CD4-positive, CD25-positive, alpha-beta regulatory T cell (primary cell): Measurements from ENCODE around the gene OXGR1. TPM values are rescaled to one million over a fixed set of nuclear protein-coding genes. Genes with fewer than 3 reads are reported as not detected.

Experiments
- ATAC-seq, 2 donors: fragments of 150-1000 bp; cut with Tn5 transposase; one replicate each; pipeline ENCODE4 v1.10.0; 2021; ENCODE audit warnings: low read depth in 2 of 2, moderate number of reproducible peaks in 2 of 2, moderate library complexity in 1 of 2
- DNase-seq, 3 donors: peaks; one replicate each; pipeline versions ENCODE4 v3.0.0 to v3.0.0-alpha.2; 2012 to 2022; ENCODE audit warnings: mixed read lengths in 1 of 3
- H3K27ac ChIP-seq: one replicate; pipeline ENCODE4 v1.7.0; 2013; ENCODE audit warnings: mild to moderate bottlenecking, low read length; ENCODE audit not compliant: insufficient read depth, poor library complexity, severe bottlenecking
- H3K27me3 ChIP-seq: one replicate; pipeline ENCODE4 v1.7.0; 2013; ENCODE audit warnings: low read length; ENCODE audit not compliant: control insufficient read depth, insufficient read depth
- H3K36me3 ChIP-seq: one replicate; pipeline ENCODE4 v1.7.0; 2013; ENCODE audit warnings: mild to moderate bottlenecking, low read length, moderate library complexity; ENCODE audit not compliant: control insufficient read depth, insufficient read depth
- H3K4me1 ChIP-seq: 2 replicates; pipeline ENCODE4 v1.7.0; 2013; ENCODE audit warnings: mild to moderate bottlenecking, low read length; ENCODE audit not compliant: insufficient read depth, control insufficient read depth, poor library complexity, severe bottlenecking
- H3K4me3 ChIP-seq: one replicate; pipeline ENCODE4 v1.7.0; 2013; ENCODE audit warnings: low read depth, mild to moderate bottlenecking, low read length, moderate library complexity
- H3K9me3 ChIP-seq, 2 experiments: 1 replicate in 1 of 2; 2 replicates in 1 of 2; pipeline ENCODE4 v1.7.0; 2013; ENCODE audit warnings: low read length in 2 of 2, mild to moderate bottlenecking in 1 of 2, moderate library complexity in 1 of 2; ENCODE audit not compliant: control insufficient read depth in 2 of 2
- H3K27ac Mint-ChIP-seq, 3 donors: one replicate each; pipeline ENCODE4 v1.8.0; 2020 to 2022; ENCODE audit warnings: mild to moderate bottlenecking in 3 of 3, mixed read lengths in 3 of 3, moderate library complexity in 2 of 3
- H3K27me3 Mint-ChIP-seq: one replicate; pipeline ENCODE4 v1.8.0; 2022; ENCODE audit warnings: mild to moderate bottlenecking, mixed read lengths
- H3K36me3 Mint-ChIP-seq: one replicate; pipeline ENCODE4 v1.8.0; 2020; ENCODE audit warnings: mixed read lengths
- H3K4me1 Mint-ChIP-seq, 4 donors: one replicate each; pipeline ENCODE4 v1.8.0; 2020 to 2022; ENCODE audit warnings: mixed read lengths in 4 of 4, mild to moderate bottlenecking in 1 of 4
- H3K4me3 Mint-ChIP-seq, 4 donors: one replicate each; pipeline ENCODE4 v1.8.0; 2020 to 2022; ENCODE audit warnings: mild to moderate bottlenecking in 4 of 4, mixed read lengths in 4 of 4, moderate library complexity in 3 of 4
- H3K9me3 Mint-ChIP-seq, 7 donors: one replicate each; pipeline ENCODE4 v1.8.0; 2020 to 2022; ENCODE audit warnings: mixed read lengths in 7 of 7, mild to moderate bottlenecking in 3 of 7, moderate library complexity in 2 of 7
- polyA plus RNA-seq, 4 donors: library from polyadenylated mRNA; unstranded; fragments of 300-500 nt; fragmentation: Illumina TruSeq; gene quantifications; one replicate each; pipeline ENCODE4 v1.2.3, GENCODE V29; 2021
- total RNA-seq: library from RNA; stranded (reverse); gene quantifications from one replicate; pipeline ENCODE4 v1.2.3, GENCODE V29; 2022

Gene OXGR1
- total and polyA plus RNA-seq, 5 donors from 2014 or later = not detected

DNA sequence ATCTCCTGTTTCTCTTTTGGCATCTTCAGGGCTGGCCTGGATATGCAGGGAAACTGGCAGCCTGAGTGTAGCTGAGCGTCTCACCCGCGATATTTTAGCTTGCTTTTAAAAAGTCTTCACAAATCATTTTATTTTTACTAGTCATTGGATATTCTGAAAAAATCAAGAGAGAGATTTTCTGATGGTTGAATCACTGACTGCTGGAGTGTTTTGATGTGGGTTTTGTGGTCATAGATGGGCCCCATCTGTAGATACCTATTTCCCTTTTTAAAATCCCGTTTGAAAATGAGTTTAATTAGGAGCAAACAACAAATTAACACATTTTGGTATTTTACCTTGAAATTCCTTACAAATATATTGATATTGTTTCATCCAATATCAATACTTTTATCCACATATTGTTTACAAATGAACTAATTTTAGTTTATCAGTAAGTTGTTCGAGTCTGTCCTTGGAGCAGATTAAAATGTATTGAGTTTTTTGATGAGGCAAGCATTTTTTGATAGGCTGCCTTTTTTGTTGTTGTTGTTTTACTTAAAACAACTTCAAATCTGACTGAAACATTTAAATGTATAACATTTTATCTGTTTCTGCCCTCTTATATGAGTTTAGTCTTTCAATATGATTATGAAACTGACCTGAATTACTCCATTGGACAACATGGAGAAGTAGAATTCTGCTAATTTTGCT lies 21.5 kb upstream of the OXGR1 start:
- Histone ChIP-seq H3K27ac (no peak overlapping the region), H3K4me1 (no peaks in the 10 kb centered on the region), H3K36me3 (no peaks in the 10 kb centered on the region), H3K4me3 (no peak overlapping the region), H3K9me3 (no peaks in the 10 kb centered on the region), H3K27me3 (peaks cover 14% of the 10 kb centered on the region)
- peaks cover 0 to 1% (median 0%) of the 10 kb centered on the region in 7 donors for H3K9me3 Mint-ChIP-seq
- ATAC-seq (peak in 1 of 2 donors; percentile 31), DNase-seq (peak in 2 of 3 donors; percentile 24 to 31)
- H3K27ac Mint-ChIP-seq = no peak overlapping the region
- H3K27me3 Mint-ChIP-seq = peaks cover 44% of the 10 kb centered on the region
- no peaks in the 10 kb centered on the region for H3K36me3 Mint-ChIP-seq
- H3K4me1 Mint-ChIP-seq = peaks cover 4 to 10% (median 5%) of the 10 kb centered on the region in 4 donors
- H3K4me3 Mint-ChIP-seq = no peak overlapping the region

DNA sequence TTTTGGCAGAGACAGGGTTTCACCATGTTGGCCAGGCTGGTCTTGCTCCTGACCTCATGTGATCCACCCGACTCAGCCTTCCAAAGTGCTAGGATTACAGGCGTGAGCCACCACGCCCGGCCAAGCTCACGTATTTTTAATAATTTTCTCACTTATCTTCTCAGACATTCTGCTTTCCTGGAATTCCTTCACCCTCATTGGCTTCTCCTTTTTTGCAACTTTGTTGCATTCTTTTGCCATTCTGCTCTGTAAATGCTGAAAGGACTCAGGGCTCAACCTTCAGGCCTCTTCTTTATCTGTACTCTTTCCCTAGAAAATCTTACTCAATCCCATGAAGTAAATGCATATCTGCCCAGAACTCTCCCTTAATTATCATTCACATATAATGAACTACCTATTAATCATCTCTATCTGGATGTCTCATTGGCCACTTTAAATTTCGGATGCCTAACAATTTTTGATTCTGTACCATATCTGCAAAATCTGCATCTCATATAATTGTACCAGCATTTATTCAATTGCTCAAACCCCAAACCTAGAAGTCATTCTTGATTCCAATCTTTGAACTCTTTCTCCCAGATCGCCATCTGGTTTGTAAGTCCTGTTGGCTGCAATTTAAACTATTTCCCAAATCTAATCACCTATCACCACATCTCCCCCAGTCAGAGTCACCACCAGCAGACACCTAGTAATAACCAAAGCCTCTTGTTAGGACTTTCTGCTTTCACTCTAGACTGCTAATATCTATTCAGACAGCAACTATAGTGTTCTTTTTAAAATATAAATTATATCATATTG lies 18.2 kb upstream of the OXGR1 start:
- Mint-ChIP-seq H3K27me3 (peaks cover 26% of the 10 kb centered on the region), H3K9me3 (peaks cover 0 to 1% (median 0%) of the 10 kb centered on the region in 7 donors), H3K27ac (no peak overlapping the region), H3K4me1 (peaks cover 0 to 10% (median 5%) of the 10 kb centered on the region in 4 donors), H3K4me3 (no peak overlapping the region), H3K36me3 (no peaks in the 10 kb centered on the region)
- Histone ChIP-seq H3K27ac (no peak overlapping the region), H3K4me1 (no peaks in the 10 kb centered on the region), H3K36me3 (no peaks in the 10 kb centered on the region), H3K9me3 (no peaks in the 10 kb centered on the region), H3K4me3 (no peak overlapping the region), H3K27me3 (peaks cover 2% of the 10 kb centered on the region)
- DNase-seq (no peak), ATAC-seq (no peak)

DNA sequence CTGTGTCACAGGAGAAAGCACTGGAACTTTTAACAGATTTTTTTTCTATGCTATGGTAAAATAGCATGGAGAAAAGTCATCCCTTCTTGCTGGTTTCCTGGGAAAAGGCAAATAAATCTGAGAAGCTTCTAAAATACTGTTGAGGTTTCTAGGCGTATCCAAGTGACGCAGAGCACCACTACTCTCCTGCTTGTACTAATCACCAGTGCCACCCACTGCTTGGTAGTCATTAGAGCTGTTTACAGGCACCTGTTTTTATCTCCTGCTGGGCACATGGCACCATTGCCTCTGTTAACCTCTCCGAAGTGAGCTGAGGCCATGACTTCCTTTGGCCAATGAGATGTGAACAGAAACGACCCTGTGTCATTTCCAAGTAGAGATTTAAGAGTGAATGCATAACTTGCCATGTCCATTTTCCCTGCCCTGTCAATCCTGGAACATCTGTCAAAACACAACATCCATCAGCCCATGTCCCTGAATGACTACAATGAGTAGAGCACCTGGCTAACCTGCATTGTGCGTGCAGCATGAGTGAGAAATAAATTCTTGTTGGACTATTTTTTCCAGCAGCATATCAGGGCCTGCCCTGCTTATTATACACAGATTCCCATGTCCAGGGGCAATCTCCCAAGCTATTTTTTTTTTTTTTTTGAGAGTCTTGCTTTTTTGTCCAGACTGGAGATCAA lies 17.3 kb upstream of the OXGR1 start:
- no peaks in the 10 kb centered on the region for H3K36me3 ChIP-seq
- peaks cover 2% of the 10 kb centered on the region for H3K27me3 ChIP-seq
- Mint-ChIP-seq H3K27ac (no peak overlapping the region), H3K4me1 (peaks cover 0 to 10% (median 5%) of the 10 kb centered on the region in 4 donors), H3K27me3 (peaks cover 23% of the 10 kb centered on the region), H3K36me3 (no peaks in the 10 kb centered on the region), H3K9me3 (peaks cover 0 to 3% (median 0%) of the 10 kb centered on the region in 7 donors), H3K4me3 (no peak overlapping the region)
- H3K4me1 ChIP-seq = no peaks in the 10 kb centered on the region
- ATAC-seq (no peak), DNase-seq (no peak)
- no peak overlapping the region for H3K4me3 ChIP-seq
- H3K9me3 ChIP-seq = no peaks in the 10 kb centered on the region
- H3K27ac ChIP-seq = no peak overlapping the region

DNA sequence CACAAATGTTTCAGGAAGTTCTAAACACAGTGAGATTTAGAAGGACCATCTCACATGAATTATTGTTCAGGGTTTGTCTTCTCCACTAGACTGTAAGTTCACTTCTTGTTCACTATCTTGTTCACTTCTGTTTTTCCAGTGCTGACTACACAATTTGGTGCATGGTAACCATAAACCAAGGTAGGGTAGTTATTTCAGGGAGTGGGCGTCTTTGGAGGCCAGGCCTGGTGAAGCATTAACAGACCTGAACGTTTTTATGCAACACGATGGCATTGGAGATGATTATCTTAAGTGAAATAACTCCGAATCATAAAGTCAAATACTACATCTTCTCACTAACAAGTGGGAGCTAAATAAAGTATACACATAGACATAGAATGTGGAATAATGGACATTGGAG lies 14.4 kb upstream of the OXGR1 start:
- no peak overlapping the region for H3K4me3 Mint-ChIP-seq
- no peak for DNase-seq
- peaks cover 0 to 3% (median 0%) of the 10 kb centered on the region in 7 donors for H3K9me3 Mint-ChIP-seq
- Histone ChIP-seq H3K4me3 (no peak overlapping the region), H3K36me3 (no peaks in the 10 kb centered on the region), H3K27me3 (peaks cover 3% of the 10 kb centered on the region), H3K4me1 (no peaks in the 10 kb centered on the region), H3K27ac (no peak overlapping the region), H3K9me3 (no peaks in the 10 kb centered on the region)
- H3K36me3 Mint-ChIP-seq = no peaks in the 10 kb centered on the region
- no peak for ATAC-seq
- H3K4me1 Mint-ChIP-seq = no peaks in the 10 kb centered on the region
- peaks cover 10% of the 10 kb centered on the region for H3K27me3 Mint-ChIP-seq
- no peak overlapping the region for H3K27ac Mint-ChIP-seq

DNA sequence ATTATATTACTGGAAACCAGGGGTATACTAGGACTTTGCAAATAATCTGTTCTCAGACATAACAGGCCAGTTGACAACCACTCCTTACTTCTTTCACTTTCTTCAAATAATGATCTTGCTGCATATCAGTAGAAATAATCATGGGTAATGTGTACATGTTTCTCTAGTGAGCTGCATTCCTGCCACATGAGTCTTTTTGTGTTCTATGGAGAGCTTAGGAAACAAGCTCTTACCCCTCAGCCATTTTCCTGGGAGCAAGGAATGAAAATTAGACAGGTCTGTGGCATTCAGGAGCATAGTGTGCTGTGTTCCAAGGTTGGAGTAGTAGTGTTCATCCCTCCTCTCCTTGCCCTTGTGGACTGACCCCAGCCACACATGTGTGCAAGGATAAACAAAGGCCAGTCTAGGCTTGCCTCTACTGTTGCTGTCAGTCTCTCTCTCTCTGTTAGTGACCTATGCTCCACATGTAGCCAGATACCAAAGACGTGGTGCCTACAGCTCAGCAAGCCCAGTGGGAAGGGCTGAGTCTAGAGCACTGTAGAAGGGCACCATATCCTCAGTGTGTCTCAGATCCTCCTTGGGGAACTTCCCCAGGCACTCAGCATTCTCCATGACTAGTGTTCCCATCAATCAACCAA lies 11.5 kb upstream of the OXGR1 start:
- H3K27ac ChIP-seq = no peak overlapping the region
- H3K9me3 Mint-ChIP-seq = peaks cover 0 to 2% (median 0%) of the 10 kb centered on the region in 7 donors
- H3K4me1 ChIP-seq = no peaks in the 10 kb centered on the region
- H3K4me3 ChIP-seq = no peak overlapping the region
- H3K27me3 ChIP-seq = peaks cover 9% of the 10 kb centered on the region
- no peaks in the 10 kb centered on the region for H3K4me1 Mint-ChIP-seq
- no peak overlapping the region for H3K4me3 Mint-ChIP-seq
- no peak for DNase-seq
- H3K27me3 Mint-ChIP-seq = peaks cover 8% of the 10 kb centered on the region
- no peak overlapping the region for H3K27ac Mint-ChIP-seq
- H3K36me3 Mint-ChIP-seq = no peaks in the 10 kb centered on the region
- ATAC-seq = no peak
- H3K36me3 ChIP-seq = no peaks in the 10 kb centered on the region
- no peaks in the 10 kb centered on the region for H3K9me3 ChIP-seq

DNA sequence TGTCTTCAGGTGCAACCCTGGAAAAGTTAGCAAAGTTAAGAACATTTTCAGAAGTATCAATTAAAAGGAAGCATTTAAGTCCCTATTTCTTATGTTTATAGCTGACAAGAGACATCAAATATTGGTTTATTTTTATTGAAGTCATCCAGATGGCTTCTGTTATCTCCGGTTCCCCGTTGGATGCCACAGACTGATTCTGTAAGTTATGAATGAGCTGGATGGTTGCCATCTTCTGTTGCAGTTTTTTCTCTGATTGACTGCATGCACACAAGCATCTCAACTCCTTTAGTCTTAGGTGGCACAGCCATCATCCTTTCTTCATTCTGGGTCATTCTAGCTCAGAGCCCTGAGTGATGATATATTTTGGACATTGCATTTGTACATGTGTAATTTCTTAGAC lies 10.6 kb upstream of the OXGR1 start:
- H3K27ac Mint-ChIP-seq = no peak overlapping the region
- DNase-seq (no peak), ATAC-seq (no peak)
- no peaks in the 10 kb centered on the region for H3K9me3 ChIP-seq
- H3K9me3 Mint-ChIP-seq = peaks cover 0 to 2% (median 0%) of the 10 kb centered on the region in 7 donors
- H3K4me1 Mint-ChIP-seq = no peaks in the 10 kb centered on the region
- peaks cover 9% of the 10 kb centered on the region for H3K27me3 ChIP-seq
- H3K4me1 ChIP-seq = no peaks in the 10 kb centered on the region
- no peak overlapping the region for H3K27ac ChIP-seq
- H3K36me3 ChIP-seq = no peaks in the 10 kb centered on the region
- no peak overlapping the region for H3K4me3 ChIP-seq
- H3K36me3 Mint-ChIP-seq = no peaks in the 10 kb centered on the region
- peaks cover 13% of the 10 kb centered on the region for H3K27me3 Mint-ChIP-seq
- H3K4me3 Mint-ChIP-seq = no peak overlapping the region

DNA sequence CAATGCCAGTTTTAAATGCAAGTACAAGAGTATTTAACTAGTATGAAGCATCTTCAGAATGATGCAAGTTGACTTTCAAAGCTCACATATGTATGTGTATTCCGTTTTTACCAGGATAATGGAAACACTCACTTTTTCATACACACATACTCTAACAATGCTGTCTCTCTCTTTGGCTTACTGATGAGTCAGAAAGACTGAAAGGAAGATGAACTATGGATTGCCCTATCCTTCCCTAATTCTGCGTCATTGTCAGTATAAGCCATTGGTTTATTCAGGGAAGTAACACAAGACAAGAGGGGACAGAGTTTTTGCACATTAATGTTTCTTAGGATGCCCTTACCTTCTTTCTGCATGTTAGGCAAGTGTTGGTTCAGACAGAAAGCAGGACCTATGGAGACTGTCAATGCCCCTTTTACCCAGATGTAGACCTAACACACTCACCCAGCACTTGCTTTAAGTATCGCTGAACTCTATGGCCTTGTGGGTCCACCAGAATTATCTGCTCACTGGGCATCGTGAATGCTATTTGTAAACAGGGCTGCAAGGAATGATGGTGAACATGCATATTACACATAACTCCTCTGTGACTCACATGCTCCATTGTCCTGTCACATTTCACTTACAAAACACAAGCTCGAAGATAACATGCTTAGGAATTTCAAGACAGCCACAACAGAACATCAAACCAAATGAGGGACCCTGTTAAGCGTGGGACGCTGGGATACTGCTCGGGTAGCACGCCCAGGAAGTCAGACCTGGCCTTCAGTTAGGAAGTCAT lies 10.0 kb upstream of the OXGR1 start:
- Mint-ChIP-seq H3K9me3 (peaks cover 0 to 2% (median 0%) of the 10 kb centered on the region in 7 donors), H3K27ac (no peak overlapping the region), H3K4me3 (no peak overlapping the region), H3K4me1 (no peaks in the 10 kb centered on the region), H3K36me3 (no peaks in the 10 kb centered on the region), H3K27me3 (peaks cover 16% of the 10 kb centered on the region)
- Histone ChIP-seq H3K27me3 (peaks cover 9% of the 10 kb centered on the region), H3K4me3 (no peak overlapping the region), H3K36me3 (no peaks in the 10 kb centered on the region), H3K27ac (no peak overlapping the region), H3K9me3 (no peaks in the 10 kb centered on the region), H3K4me1 (no peaks in the 10 kb centered on the region)
- ATAC-seq (no peak), DNase-seq (no peak)
